GM19395 (cell line): ENCODE data around the gene C19orf47.

ENCODE experiments used
- ATAC-seq: cut with Tn5 transposase; IDR thresholded peaks from one replicate; pipeline ENCODE4 v1.9.1; 2021; ENCODE audit warnings: mild to moderate bottlenecking, moderate library complexity; ENCODE audit not compliant: unreplicated experiment

Gene C19orf47

GRCh38 chr19:40348125-40348913, at the start of gene C19orf47, which contains the start of gene PLD3:
C19orf47 (minus strand) TSS chr19:40348397; CDS start chr19:40341857, 6,540 bp downstream.
PLD3 (plus strand) TSS chr19:40348695; CDS start chr19:40366484, 17,789 bp downstream.
- peak; percentile 91 for ATAC-seq

- no peak for ATAC-seq
These were observed 49.3 kb upstream of the C19orf47 start for GRCh38 chr19:40397568-40397906.

- ATAC-seq = no peak
These were observed 48.8 kb upstream of the C19orf47 start for GRCh38 chr19:40396886-40397567.

GRCh38 chr19:40395956-40396355, 47.8 kb upstream of the C19orf47 start:
- ATAC-seq = no peak

GRCh38 chr19:40394816-40395210, 46.6 kb upstream of the C19orf47 start:
- no peak for ATAC-seq

GRCh38 chr19:40393894-40394815, 46.0 kb upstream of the C19orf47 start:
- ATAC-seq = no peak

- no peak for ATAC-seq
These were observed 44.8 kb upstream of the C19orf47 start for GRCh38 chr19:40392894-40393517.

- ATAC-seq = no peak
These were observed 43.9 kb upstream of the C19orf47 start for GRCh38 chr19:40392123-40392522.

- ATAC-seq = no peak
These were observed 42.0 kb upstream of the C19orf47 start, which contains the start of gene HIPK4 for GRCh38 chr19:40390084-40390742. HIPK4 (minus strand) TSS chr19:40390181; CDS start chr19:40389902, 279 bp downstream.

- ATAC-seq = no peak
These were observed 41.3 kb upstream of the C19orf47 start for GRCh38 chr19:40389404-40390083.

GRCh38 chr19:40388481-40388880, 40.3 kb upstream of the C19orf47 start:
- ATAC-seq = no peak

- no peak for ATAC-seq
These were observed 39.0 kb upstream of the C19orf47 start for GRCh38 chr19:40387155-40387554.

GRCh38 chr19:40383668-40384248, 35.6 kb upstream of the C19orf47 start:
- no peak for ATAC-seq

- ATAC-seq = no peak
These were observed 33.1 kb upstream of the C19orf47 start for GRCh38 chr19:40381321-40381720.

GRCh38 chr19:40380199-40381037, 32.2 kb upstream of the C19orf47 start:
- no peak for ATAC-seq

- no peak for ATAC-seq
These were observed 31.4 kb upstream of the C19orf47 start for GRCh38 chr19:40379446-40380198.

GRCh38 chr19:40378509-40378908, 30.3 kb upstream of the C19orf47 start:
- ATAC-seq = no peak
